ENCODE measurements around the gene NR1I2. TPM values are rescaled to one million over a fixed set of nuclear protein-coding genes. Genes with fewer than 3 reads are reported as not detected.
A peak's percentile ranks its signal among the peaks of the same experiment; 100 is the strongest.

Gene NR1I2
- total and polyA plus RNA-seq, 9 of the 15 experiments (the other 6 are each of a cell fraction or from before 2014, with no cell fraction given): not detected

DNA sequence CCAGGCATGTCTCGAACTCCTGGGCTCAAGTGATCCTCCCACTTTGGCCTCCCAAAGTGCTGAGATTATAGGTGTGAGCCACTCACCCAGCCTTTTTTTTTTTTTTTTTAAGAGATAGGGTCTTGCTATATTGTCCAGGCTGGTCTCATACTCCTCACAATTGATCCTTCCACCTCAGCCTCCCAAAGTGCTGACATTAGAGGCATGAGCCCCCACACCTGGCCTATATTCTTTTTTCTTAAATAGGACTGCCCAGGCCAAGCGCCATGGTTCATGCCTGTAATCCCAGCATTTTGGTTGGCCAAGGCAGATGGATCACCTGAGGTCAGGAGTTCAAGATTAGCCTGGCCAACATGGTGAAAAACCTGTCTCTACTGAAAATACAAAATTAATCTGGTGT is 12.5 kb downstream of the NR1I2 start:
- Histone ChIP-seq H3K27me3 (ENCODE audit: control insufficient read depth in 2 of 2, insufficient read depth in 2 of 2, low read length in 2 of 2) (no peaks in the 10 kb centered on the region), H3K27ac (ENCODE audit: extremely low read depth, low read depth, low read length) (no peak overlapping the region; the same call in 2 of the 3 replicates), H3K36me3 (ENCODE audit: control insufficient read depth, insufficient read depth, low read length) (no peaks in the 10 kb centered on the region), H2AFZ (ENCODE audit: low read depth, low read length) (no peak overlapping the region), H3K9me1 (ENCODE audit: control insufficient read depth, insufficient read depth, low read length) (no peaks in the 10 kb centered on the region), H3K4me1 (replicated peaks in 1 of 2; ENCODE audit: control insufficient read depth in 2 of 2, insufficient read depth in 2 of 2, low read length in 2 of 2) (peaks cover 17 to 26% of the 10 kb centered on the region in 2 experiments; a peak in 3 of 5 replicates), H3K4me3 (no peak overlapping the region), H3K9ac (ENCODE audit: insufficient read depth in 1 of 2, low read depth in 2 of 2, low read length in 2 of 2) (no peak overlapping the region), H3K4me2 (ENCODE audit: insufficient read depth, low read length) (peak overlapping the region; percentile 85; the same call in 1 of the 2 replicates), H3K79me2 (ENCODE audit: control insufficient read depth, insufficient read depth, low read length) (no peaks in the 10 kb centered on the region), H3K9me3 (replicated peaks; ENCODE audit: control insufficient read depth, insufficient read depth, low read depth, low read length) (no peaks in the 10 kb centered on the region), H4K20me1 (replicated peaks; ENCODE audit: control insufficient read depth, insufficient read depth, low read length) (no peaks in the 10 kb centered on the region)
- BruUV-seq (replicated peaks): no TSS peak
- ChIA-PET POLR2A (interaction anchor here (0.6 to 0.7 kb wide), 2 partner anchors 39 to 778 kb away, joined by 4 to 5 read pairs; no protein-coding TSS in a partner anchor), CTCF (ENCODE audit: low intra/inter-chr PET ratio) (no interaction called here)
- WGBS (ENCODE audit: insufficient coverage, low coverage, missing lambda C conversion rate): 100% methylated on average over 2 of the region's 2 CpGs
- no peak for DNase-seq (ENCODE audit: extremely low read depth in 1 of 4, low spot score in 3 of 4)
- intact Hi-C loops (cut with micrococcal nuclease) (no loop called here), in situ Hi-C loops (cut with MboI) (no loop called here)
- ATAC-seq: no peak
- TF ChIP-seq CBX8 (IDR thresholded peaks at IDR 0.05; ENCODE audit: borderline replicate concordance, extremely low read depth, low read depth, low read length, poor library complexity, severe bottlenecking) (no peak), KDM5B (IDR thresholded peaks at IDR 0.05; ENCODE audit: insufficient replicate concordance, low read depth, low read length) (no peak), KLF1 (tag; IDR thresholded peaks at IDR 0.05) (no peak), TCFL5 (CRISPR knock-in tag; conservative IDR thresholded peaks at IDR 0.05) (no peak), ZNF121 (CRISPR knock-in tag; conservative IDR thresholded peaks at IDR 0.05) (peak; percentile 51)
- no peak for FAIRE-seq

Measured in K562 (cell line).